SK-N-SH treated with all-trans-retinoic acid at 6 μM for 48 hours (cell line): ENCODE data around the gene LPIN3.

Source experiments
- ATAC-seq: fragments of 200-7000 bp; cut with Tn5 transposase; 3 replicates; pipeline ENCODE4 v1.9.1; 2020; ENCODE audit warnings: mild to moderate bottlenecking, moderate library complexity
- ARNTL ChIP-seq: fragments of 450-650 bp; formaldehyde crosslinking; IDR thresholded peaks from 2 replicates; pipeline ENCODE4 v1.5.0; 2020; ENCODE audit warnings: low read depth, mild to moderate bottlenecking, moderate library complexity, borderline replicate concordance
- BACH2 ChIP-seq: fragments of 250-450 bp; sonication (Bioruptor Pico); IDR thresholded peaks from 2 replicates; pipeline ENCODE4 v1.9.0; 2021; ENCODE audit warnings: mild to moderate bottlenecking, borderline replicate concordance
- CREB5 ChIP-seq: fragments of 250-450 bp; sonication (Bioruptor Pico); IDR thresholded peaks from 2 replicates; pipeline ENCODE4 v1.5.1; 2020; ENCODE audit warnings: low read depth, mild to moderate bottlenecking, moderate library complexity
- CSDC2 ChIP-seq: fragments of 250-450 bp; sonication (Bioruptor Pico); IDR thresholded peaks from 2 replicates; pipeline ENCODE4 v1.5.0; 2020; ENCODE audit warnings: mild to moderate bottlenecking, moderate library complexity
- CSRNP3 ChIP-seq: fragments of 250-450 bp; sonication (Bioruptor Pico); IDR thresholded peaks from 2 replicates; pipeline ENCODE4 v1.5.1; 2021; ENCODE audit warnings: mild to moderate bottlenecking, moderate library complexity
- ESRRG ChIP-seq: fragments of 250-450 bp; sonication (Bioruptor Pico); IDR thresholded peaks from 2 replicates; pipeline ENCODE4 v1.6.1; 2021; ENCODE audit warnings: mild to moderate bottlenecking
- GLIS3 ChIP-seq: fragments of 250-450 bp; sonication (Bioruptor Pico); IDR thresholded peaks from 2 replicates; pipeline ENCODE4 v1.5.0; 2020; ENCODE audit warnings: mild to moderate bottlenecking, moderate library complexity
- OSR1 ChIP-seq: fragments of 250-450 bp; sonication (Bioruptor Pico); IDR thresholded peaks from 2 replicates; pipeline ENCODE4 v1.8.0; 2022; ENCODE audit warnings: moderate library complexity, mild to moderate bottlenecking, inconsistent platforms
- PATZ1 ChIP-seq: fragments of 250-450 bp; sonication (Bioruptor Pico); IDR thresholded peaks from 2 replicates; pipeline ENCODE4 v1.8.0; 2020; ENCODE audit warnings: mild to moderate bottlenecking, moderate library complexity, borderline replicate concordance
- POU6F1 ChIP-seq: fragments of 250-450 bp; sonication (Bioruptor Pico); IDR thresholded peaks from 2 replicates; pipeline ENCODE4 v1.8.0; 2021; ENCODE audit warnings: low read depth, mild to moderate bottlenecking, moderate library complexity, borderline replicate concordance
- PPARA ChIP-seq: fragments of 250-450 bp; sonication (Bioruptor Pico); IDR thresholded peaks from 2 replicates; pipeline ENCODE4 v1.5.0; 2020; ENCODE audit warnings: mild to moderate bottlenecking, borderline replicate concordance
- RARB ChIP-seq: fragments of 250-450 bp; sonication (Bioruptor Pico); IDR thresholded peaks from 2 replicates; pipeline ENCODE4 v1.8.0; 2021; ENCODE audit warnings: mild to moderate bottlenecking, moderate library complexity
- SNAI2 ChIP-seq: fragments of 250-450 bp; sonication (Bioruptor Pico); IDR thresholded peaks from 2 replicates; pipeline ENCODE4 v1.5.0; 2020; ENCODE audit warnings: mild to moderate bottlenecking, moderate library complexity
- TCF4 ChIP-seq: fragments of 250-450 bp; sonication (Bioruptor Pico); IDR thresholded peaks from 2 replicates; pipeline ENCODE4 v1.8.0; 2021; ENCODE audit warnings: mild to moderate bottlenecking, moderate library complexity, borderline replicate concordance
- TSHZ2 ChIP-seq: fragments of 250-450 bp; sonication (Bioruptor Pico); IDR thresholded peaks from 2 replicates; pipeline ENCODE4 v1.5.0; 2020; ENCODE audit warnings: mild to moderate bottlenecking, moderate library complexity
- ZC3H10 ChIP-seq: fragments of 250-450 bp; sonication (Bioruptor Pico); IDR thresholded peaks from 2 replicates; pipeline ENCODE4 v1.5.1; 2021; ENCODE audit warnings: mild to moderate bottlenecking, moderate library complexity
- ZFP3 ChIP-seq: fragments of 250-450 bp; sonication (Bioruptor Pico); IDR thresholded peaks from 2 replicates; pipeline ENCODE4 v1.5.0; 2020; ENCODE audit warnings: mild to moderate bottlenecking, moderate library complexity
- ZFP30 ChIP-seq: fragments of 450-650 bp; formaldehyde crosslinking; IDR thresholded peaks from 2 replicates; pipeline ENCODE4 v1.5.0; 2022; ENCODE audit warnings: mild to moderate bottlenecking, moderate library complexity
- ZNF70 ChIP-seq: fragments of 450-650 bp; formaldehyde crosslinking; IDR thresholded peaks from 2 replicates; pipeline ENCODE4 v1.5.0; 2020; ENCODE audit warnings: mild to moderate bottlenecking, moderate library complexity
- ZNF8 ChIP-seq: fragments of 450-650 bp; formaldehyde crosslinking; IDR thresholded peaks from 2 replicates; pipeline ENCODE4 v1.5.0; 2020; ENCODE audit warnings: mild to moderate bottlenecking, moderate library complexity

Gene LPIN3

GRCh38 chr20:41367956-41368355, 27.3 kb downstream of the LPIN3 start:
- TF ChIP-seq PATZ1 (CRISPR knock-in tag), result no peak
- no peak for TF ChIP-seq CREB5 (CRISPR knock-in tag)
- no peak for TF ChIP-seq CSDC2 (CRISPR knock-in tag)
- no peak for TF ChIP-seq ZFP3 (CRISPR knock-in tag)
- no peak for TF ChIP-seq BACH2 (CRISPR knock-in tag)
- TF ChIP-seq TCF4 (CRISPR knock-in tag), result no peak
- no peak for TF ChIP-seq RARB (CRISPR knock-in tag)
- TF ChIP-seq CSRNP3 (CRISPR knock-in tag), result no peak
- TF ChIP-seq ZNF8, result no peak
- TF ChIP-seq GLIS3 (CRISPR knock-in tag), result no peak
- no peak for TF ChIP-seq ARNTL (CRISPR knock-in tag)
- TF ChIP-seq ZNF70 (CRISPR knock-in tag), result no peak
- no peak for TF ChIP-seq ZFP30 (CRISPR knock-in tag)
- no peak for TF ChIP-seq OSR1 (CRISPR knock-in tag)
- no peak for TF ChIP-seq PPARA (CRISPR knock-in tag)
- no peak for TF ChIP-seq POU6F1 (CRISPR knock-in tag)
- no peak for TF ChIP-seq TSHZ2 (CRISPR knock-in tag)
- TF ChIP-seq ZC3H10, result no peak
- ATAC-seq, result no peak

GRCh38 chr20:41369673-41370072, 29.1 kb downstream of the LPIN3 start:
- no peak for ATAC-seq
- no peak for TF ChIP-seq ZC3H10
- TF ChIP-seq TSHZ2 (CRISPR knock-in tag), result no peak
- no peak for TF ChIP-seq CSRNP3 (CRISPR knock-in tag)
- TF ChIP-seq GLIS3 (CRISPR knock-in tag), result no peak
- no peak for TF ChIP-seq TCF4 (CRISPR knock-in tag)
- no peak for TF ChIP-seq ZFP30 (CRISPR knock-in tag)
- TF ChIP-seq ARNTL (CRISPR knock-in tag), result no peak
- no peak for TF ChIP-seq SNAI2 (CRISPR knock-in tag)
- TF ChIP-seq ZNF70 (CRISPR knock-in tag), result no peak
- no peak for TF ChIP-seq ESRRG (CRISPR knock-in tag)
- TF ChIP-seq BACH2 (CRISPR knock-in tag), result no peak
- TF ChIP-seq PATZ1 (CRISPR knock-in tag), result no peak
- no peak for TF ChIP-seq RARB (CRISPR knock-in tag)
- no peak for TF ChIP-seq ZNF8
- TF ChIP-seq CREB5 (CRISPR knock-in tag), result no peak
